GM19099 (cell line): ENCODE measurements around the gene RPS27.
A peak's percentile ranks its signal among the peaks of the same experiment; 100 is the strongest.

Experiments
- POLR2A ChIP-seq: IDR thresholded peaks from 3 replicates; pipeline ENCODE4 v1.6.1; 2011; ENCODE audit warnings: low read depth; ENCODE audit not compliant: insufficient read length; ENCODE audit errors: extremely low read depth

RPS27 gene

GRCh38 chr1:153956997-153957715 is 33.4 kb upstream of the RPS27 start:
- TF ChIP-seq POLR2A, result no peak

DNA sequence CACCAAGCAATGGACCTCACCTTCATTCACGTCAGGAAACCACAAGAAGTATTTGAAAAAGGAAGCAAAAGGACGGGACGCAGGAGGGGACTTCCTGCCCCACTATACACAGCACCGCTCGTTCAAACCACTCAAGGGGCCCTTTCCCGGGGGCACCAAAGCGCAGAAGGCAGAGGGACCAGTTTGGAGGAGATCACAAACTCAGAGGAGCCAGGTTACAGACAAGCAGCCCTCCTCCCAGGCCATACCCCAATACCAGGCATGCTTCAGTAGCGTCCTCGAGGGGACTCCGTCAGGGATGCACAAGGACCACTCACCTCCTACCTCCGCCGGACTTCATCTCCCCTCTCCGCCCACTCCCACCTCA is 32.8 kb upstream of the RPS27 start:
- peak; percentile 65 for TF ChIP-seq POLR2A

- peak; percentile 33 for TF ChIP-seq POLR2A
Observed at GRCh38 chr1:153958111-153958960, 32.2 kb upstream of the RPS27 start, which contains the start of gene CRTC2. Gene CRTC2 (minus strand): TSS chr1:153958612. CDS start chr1:153958497, 115 bp downstream.

DNA sequence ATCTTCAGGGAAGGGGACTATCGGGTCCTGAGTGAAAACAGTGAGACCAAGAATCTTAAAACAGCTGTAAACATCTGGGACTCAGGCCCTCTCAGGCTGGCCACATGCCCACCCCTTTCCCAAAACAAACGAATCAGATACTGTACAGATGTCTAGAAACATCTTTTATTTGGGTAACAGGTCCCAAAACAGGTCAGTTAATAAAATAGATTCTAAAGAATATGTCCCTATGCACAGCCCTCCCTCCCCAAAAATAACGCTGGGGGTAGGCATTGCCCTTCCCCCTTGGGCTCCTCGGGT is 31.7 kb upstream of the RPS27 start:
- no peak for TF ChIP-seq POLR2A

DNA sequence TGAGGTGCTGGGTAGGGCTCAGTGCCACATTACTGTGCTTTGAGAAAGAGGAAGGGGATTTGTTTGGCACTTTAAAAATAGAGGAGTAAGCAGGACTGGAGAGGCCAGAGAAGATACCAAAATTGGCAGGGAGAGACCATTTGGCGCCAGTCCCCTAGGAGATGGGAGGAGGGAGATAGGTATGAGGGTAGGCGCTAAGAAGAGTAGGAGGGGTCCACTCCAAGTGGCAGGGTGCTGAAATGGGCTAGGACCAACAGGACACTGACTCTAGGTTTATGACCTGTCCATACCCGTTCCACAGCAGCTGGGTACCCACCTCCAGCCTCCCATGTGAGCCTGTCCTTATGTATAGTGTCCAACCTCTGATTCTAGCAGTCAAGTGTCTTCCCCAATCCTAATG is 31.1 kb upstream of the RPS27 start:
- TF ChIP-seq POLR2A, result no peak

DNA sequence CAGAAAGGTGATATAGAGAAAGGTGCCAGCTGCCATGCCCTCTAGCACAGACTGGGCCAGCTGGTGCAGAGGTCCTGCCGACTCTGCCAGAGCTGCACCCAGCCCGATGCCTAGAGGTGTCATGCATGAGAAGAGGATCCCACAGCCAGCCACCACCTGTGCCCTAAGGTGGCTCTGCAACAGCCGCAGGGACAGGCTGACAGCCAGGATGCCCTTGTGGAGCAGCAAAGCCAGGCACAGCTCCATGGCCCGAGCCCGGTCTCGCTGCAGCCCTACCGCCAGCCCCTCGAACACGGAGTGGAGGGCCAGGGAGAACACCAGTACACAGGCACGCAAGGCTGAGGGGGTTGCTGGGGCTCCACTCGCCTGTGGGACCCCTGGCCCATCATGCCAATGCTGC is 30.4 kb upstream of the RPS27 start:
- no peak for TF ChIP-seq POLR2A

GRCh38 chr1:153961421-153961820 is 29.1 kb upstream of the RPS27 start:
- no peak for TF ChIP-seq POLR2A

GRCh38 chr1:153962088-153963029 is 28.2 kb upstream of the RPS27 start:
- no peak for TF ChIP-seq POLR2A

DNA sequence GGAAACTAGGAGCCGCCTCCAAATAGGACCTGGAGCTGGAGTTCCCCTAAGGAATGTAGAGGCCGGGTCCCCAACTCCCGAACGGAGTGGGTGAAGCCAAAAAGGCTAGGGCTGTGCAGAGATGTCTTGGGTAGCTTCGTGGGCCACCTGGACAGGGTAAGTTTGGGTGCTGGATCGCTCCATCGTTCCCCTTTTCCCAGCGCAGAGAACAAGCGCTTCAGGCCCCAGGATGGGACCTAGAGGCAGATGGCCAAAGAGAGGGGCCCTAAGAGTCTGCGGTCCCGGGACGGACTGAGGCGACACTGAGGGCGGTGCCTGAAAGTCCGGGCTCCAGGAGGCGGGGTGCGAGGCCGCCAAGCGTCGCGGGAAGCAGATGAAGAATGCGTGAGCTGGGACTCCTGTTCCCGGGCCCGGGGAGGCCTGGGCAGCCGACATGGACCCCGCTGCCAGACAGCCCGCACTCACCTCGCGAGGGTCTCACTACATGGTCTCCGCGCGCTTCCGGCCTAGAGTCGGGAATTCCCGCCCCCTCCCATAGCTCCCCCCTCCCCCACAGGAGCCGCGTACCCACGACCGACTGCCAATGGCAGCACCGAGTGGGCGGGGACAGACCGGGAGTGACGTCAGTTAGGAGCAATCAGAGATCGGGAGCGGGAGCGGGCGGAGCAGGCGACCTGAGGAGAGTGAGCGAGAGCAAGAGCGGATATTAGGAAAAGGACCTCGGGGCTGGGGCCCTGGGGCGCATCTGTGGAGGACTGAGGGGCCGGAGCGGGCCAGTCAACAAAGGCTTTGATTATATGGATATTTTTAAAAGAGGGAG is 27.3 kb upstream of the RPS27 start, which contains the start of gene SLC39A1:
SLC39A1 (minus strand) TSS at position 508 of the 820 bp plus-strand sequence. CDS start 822 bp downstream, outside the sequence.
- TF ChIP-seq POLR2A, result peak; percentile 82

- TF ChIP-seq POLR2A, result no peak
Observed at GRCh38 chr1:153963850-153964331, 26.7 kb upstream of the RPS27 start.

GRCh38 chr1:153967107-153967999 is 23.2 kb upstream of the RPS27 start, which contains the start of gene CREB3L4:
Gene CREB3L4 (plus strand): TSS chr1:153967902. CDS start chr1:153968526, 624 bp downstream.
- peak; percentile 77 for TF ChIP-seq POLR2A

DNA sequence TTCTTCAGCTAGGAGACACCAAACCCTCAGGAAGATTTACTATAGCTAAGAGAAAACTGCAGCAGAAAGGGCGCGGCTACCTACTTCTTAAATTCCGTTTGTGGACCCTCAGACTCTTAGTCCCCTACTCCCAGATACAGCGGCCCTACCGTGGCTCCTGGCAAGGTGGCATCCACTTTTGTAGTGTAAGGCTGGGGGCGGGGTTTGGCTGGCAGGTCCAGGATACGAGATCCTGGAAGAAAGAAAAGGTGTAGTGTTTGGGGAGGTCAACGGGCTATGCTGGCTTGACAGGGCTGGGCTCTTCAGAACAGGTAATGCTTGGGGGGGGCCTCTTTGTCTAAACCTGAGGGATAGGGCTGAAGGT is 22.6 kb upstream of the RPS27 start:
- no peak for TF ChIP-seq POLR2A

DNA sequence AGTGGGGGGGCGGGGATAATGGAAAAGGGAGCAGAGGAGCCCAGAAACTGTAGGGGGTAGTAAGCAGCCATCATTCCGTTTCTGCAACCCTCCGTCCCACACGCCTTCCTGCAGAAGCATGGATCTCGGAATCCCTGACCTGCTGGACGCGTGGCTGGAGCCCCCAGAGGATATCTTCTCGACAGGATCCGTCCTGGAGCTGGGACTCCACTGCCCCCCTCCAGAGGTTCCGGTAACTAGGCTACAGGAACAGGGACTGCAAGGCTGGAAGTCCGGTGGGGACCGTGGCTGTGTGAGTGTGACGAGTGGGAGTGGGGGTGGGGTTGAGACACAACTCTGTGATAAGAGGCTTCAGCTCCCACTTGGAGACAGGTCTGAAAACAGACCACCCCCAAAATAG is 22.2 kb upstream of the RPS27 start:
- TF ChIP-seq POLR2A, result no peak
